ENCODE data around the gene S100A3.
"Not testable (repeated sequence)": the region's sequence is repeated elsewhere in the genome, so short reads cannot be mapped to it uniquely, and the experiment has no call there.

The S100A3 gene

GRCh38 chr1:153538315-153538821, 10.7 kb downstream of the S100A3 start:
- no peak overlapping the region for H3K4me3 ChIP-seq (ENCODE audit: low read depth, low read length)
- DNase-seq (ENCODE audit: low read depth) = no peak

GRCh38 chr1:153537376-153537730, 11.7 kb downstream of the S100A3 start:
- no peak overlapping the region for H3K4me3 ChIP-seq (ENCODE audit: low read depth, low read length)
- DNase-seq (ENCODE audit: low read depth) = no peak

DNA sequence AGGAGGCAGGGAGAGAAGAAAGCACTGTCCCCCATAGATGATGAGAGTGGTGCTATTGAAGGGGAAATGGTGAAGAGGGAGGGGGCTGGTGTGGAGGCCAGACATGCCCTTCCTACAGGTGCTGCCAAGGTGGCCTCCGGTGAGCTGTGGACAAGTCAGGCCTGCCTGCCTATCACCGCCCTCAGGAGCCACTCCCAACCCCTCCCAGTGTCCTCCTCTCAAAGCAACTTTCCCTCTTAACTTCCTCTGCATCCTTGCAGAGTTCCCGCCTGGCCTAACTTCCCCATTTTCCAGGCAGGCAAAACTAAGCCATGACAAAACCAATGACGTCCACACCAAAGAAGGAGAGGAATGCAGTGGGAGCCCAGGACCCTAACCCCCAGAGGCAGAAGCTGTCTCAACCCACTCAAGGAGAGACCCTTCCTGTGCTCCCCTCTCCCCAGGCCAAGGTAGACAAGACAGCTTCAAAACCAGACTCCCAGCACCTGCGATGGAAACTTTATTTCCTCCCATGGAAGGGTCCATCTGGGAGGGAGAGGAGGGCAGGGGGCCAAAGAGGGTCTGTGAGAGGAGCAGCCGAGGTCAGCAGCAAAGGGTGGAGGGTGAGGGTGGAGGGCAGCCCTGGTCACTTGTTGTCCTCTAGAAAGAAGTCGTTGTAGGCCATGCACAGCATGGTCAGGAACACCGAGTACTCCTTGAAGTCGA, 12.2 kb downstream of the S100A3 start:
- peak overlapping the region; percentile 74 for H3K4me3 ChIP-seq (ENCODE audit: low read depth, low read length)

GRCh38 chr1:153536012-153536670, 12.9 kb downstream of the S100A3 start:
- peak; percentile 50 for DNase-seq (ENCODE audit: low read depth)
- peak overlapping the region; percentile 74 for H3K4me3 ChIP-seq (ENCODE audit: low read depth, low read length)

More for the DNA sequence above, 12.2 kb downstream of the S100A3 start:
- DNase-seq (ENCODE audit: low read depth) = no peak

- peak within 1 kb of the TSS; percentile 74 for H3K4me3 ChIP-seq (ENCODE audit: low read depth, low read length)
- DNase-seq (ENCODE audit: low read depth) = no peak
These were observed 13.6 kb downstream of the S100A3 start, which contains the start of gene S100A6 for GRCh38 chr1:153535242-153536011. S100A6 (minus strand) TSS chr1:153535991; CDS start chr1:153535339, 652 bp downstream.

DNA sequence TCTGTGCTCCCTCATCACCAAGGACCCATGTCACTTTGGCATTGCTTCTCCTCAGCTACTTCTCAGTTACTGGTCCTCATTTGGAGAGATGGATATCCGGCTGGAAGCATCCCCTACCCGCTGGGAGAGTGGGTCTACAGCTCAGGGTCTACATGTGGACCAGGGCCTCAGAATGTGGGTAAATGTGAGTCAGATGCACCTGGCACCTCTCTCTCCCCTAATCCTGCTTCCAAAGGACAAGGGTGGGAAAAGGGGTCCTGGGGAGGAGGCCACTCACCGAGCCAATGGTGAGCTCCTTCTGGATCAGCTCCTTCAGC, 14.2 kb downstream of the S100A3 start:
- no peak for DNase-seq (ENCODE audit: low read depth)
- H3K4me3 ChIP-seq (ENCODE audit: low read depth, low read length) = peak overlapping the region; percentile 74

DNA sequence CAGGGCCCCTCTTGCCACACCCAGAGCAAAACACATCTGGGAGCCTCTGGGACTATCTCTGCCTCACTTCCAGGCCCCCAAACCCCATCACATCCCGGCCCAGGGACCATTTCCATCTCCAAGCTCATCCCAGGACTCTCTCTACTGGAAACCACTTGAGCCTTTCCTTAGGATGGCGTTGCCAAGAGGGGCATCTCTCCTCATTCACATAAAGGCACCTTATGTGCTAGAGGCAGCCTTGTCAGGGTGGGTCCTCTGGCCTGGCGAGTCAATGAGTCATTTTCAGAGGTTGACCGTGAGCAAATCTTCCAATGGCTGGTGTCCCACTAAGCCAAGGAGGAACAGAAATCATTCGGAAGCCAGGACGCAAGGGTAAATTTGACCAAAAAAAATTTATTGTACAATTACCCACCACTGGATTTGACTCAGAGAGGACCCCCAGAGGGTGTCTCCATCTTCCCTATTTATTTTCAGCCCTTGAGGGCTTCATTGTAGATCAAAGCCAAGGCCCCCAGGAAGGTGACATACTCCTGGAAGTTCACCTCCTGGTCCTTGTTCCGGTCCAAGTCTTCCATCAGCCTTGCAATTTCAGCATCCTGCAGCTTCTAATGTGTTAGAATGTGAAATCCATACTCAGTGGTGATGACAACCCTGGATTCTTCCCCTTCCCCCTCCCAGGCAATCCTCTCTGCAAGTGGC, 14.7 kb downstream of the S100A3 start:
- DNase-seq (ENCODE audit: low read depth) = no peak

DNA sequence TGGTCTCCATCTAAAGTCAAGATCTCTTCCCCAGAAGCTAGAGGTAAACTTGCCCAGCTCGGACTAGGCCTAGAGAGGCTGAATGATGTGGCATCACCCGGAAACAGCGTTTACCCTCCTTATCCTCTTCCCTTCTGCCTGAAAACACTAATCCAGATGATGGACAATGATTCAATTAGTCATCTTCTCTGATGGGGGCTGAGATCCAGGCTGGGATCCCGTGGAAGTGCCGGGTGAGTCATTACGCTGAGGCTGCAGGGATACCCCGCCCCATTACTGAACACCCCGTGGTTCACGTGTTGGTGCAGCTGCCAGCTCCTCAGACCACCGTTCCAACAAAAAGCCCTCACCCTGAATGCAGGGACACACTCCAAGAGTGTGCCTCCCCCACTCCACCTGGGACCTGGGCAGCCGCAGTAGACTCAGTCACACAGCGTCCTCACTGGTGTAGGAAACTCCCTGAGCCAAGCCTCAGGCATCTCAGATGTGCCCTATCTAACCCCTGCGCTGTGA, 15.3 kb downstream of the S100A3 start:
- peak overlapping the region; percentile 74 for H3K4me3 ChIP-seq (ENCODE audit: low read depth, low read length)
- peak; percentile 84 for DNase-seq (ENCODE audit: low read depth)

More for the DNA sequence above, 14.7 kb downstream of the S100A3 start:
- H3K4me3 ChIP-seq (ENCODE audit: low read depth, low read length) = peak overlapping the region; percentile 74

GRCh38 chr1:153532769-153533599, 16.1 kb downstream of the S100A3 start:
- DNase-seq (ENCODE audit: low read depth) = peak; percentile 56
- peak overlapping the region; percentile 74 for H3K4me3 ChIP-seq (ENCODE audit: low read depth, low read length)

DNA sequence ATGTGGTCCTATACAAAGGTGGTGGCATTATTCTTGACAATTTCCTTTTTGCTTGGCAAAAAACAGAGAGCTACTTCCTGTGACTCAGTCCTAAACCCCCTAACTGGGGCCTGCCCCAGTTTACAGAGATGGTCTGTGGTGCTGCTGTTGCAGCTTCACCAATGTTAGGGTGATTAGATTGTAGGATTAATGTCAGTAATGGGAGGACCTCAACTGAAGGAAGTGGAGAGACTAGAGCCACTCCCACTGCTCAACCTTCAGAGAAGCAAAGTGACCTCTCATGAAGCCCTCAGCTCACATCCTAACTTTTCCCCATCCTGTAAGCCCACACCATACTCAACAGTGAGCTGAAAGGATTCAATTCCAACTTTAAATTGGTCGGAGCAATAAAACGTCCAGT, 16.9 kb downstream of the S100A3 start:
- DNase-seq (ENCODE audit: low read depth) = no peak
- H3K4me3 ChIP-seq (ENCODE audit: low read depth, low read length) = no peak overlapping the region

DNA sequence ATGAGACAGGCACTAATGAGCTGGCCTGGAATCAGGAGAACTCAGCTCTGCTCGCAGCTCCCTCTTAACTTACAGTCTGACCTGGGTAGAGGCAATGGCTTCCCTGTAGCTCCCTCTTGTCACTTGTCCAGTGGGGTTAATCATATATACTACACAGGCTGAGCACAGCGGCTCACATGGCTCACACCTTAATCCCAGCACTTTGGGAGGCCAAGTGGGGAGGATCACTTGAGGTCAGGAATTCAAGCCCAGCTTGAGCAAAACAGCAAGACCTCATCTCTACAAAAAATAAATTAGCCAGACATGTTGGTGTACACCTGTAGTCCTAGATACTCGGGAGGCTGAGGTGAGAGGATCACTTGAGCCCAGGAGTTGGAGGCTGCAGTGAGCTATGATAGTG, 17.4 kb downstream of the S100A3 start:
- DNase-seq (ENCODE audit: low read depth) = no peak

GRCh38 chr1:153527683-153528040, 21.4 kb downstream of the S100A3 start:
- no peak overlapping the region for H3K4me3 ChIP-seq (ENCODE audit: low read depth, low read length)
- DNase-seq (ENCODE audit: low read depth) = no peak

More for the DNA sequence above, 17.4 kb downstream of the S100A3 start:
- no peak overlapping the region for H3K4me3 ChIP-seq (ENCODE audit: low read depth, low read length)

GRCh38 chr1:153527023-153527682, 21.9 kb downstream of the S100A3 start:
- DNase-seq (ENCODE audit: low read depth) = no peak
- no peak overlapping the region for H3K4me3 ChIP-seq (ENCODE audit: low read depth, low read length)

GRCh38 chr1:153526132-153526543, 22.9 kb downstream of the S100A3 start:
- no peak for DNase-seq (ENCODE audit: low read depth)
- no peak overlapping the region for H3K4me3 ChIP-seq (ENCODE audit: low read depth, low read length)

GRCh38 chr1:153525088-153525728, 23.9 kb downstream of the S100A3 start:
- DNase-seq (ENCODE audit: low read depth) = no peak
- no peak overlapping the region for H3K4me3 ChIP-seq (ENCODE audit: low read depth, low read length)

DNA sequence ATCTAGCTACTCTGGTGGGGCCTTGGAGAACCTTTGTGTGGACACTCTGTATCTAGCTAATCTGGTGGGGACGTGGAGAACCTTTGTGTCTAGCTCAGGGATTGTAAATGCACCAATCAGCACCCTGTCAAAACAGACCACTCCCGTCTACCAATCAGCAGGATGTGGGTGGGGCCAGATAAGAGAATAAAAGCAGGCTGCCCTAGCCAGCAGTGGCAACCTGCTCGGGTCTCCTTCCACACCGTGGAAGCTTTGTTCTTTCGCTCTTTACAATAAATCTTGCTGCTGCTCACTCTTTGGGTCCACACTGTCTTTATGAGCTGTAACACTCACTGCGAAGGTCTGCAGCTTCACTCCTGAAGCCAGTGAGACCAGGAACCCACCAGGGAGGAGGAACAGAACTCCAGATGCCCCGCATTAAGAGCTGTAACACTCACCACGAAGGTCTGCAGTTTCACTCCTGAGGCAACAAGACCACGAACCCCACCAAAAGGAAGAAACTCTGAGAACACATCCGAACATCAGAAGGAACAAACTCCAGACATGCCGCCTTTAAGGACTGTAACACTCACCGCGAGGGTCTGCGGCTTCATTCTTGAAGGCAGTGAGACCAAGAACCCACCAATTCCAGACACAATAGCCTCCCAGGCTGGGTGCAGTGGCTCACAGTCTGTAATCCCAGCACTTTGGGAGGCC, 26.6 kb downstream of the S100A3 start:
- not testable (repeated sequence) for DNase-seq (ENCODE audit: low read depth); H3K4me3 ChIP-seq (ENCODE audit: low read depth, low read length)

GRCh38 chr1:153521808-153522207, 27.2 kb downstream of the S100A3 start:
- not testable (repeated sequence) for H3K4me3 ChIP-seq (ENCODE audit: low read depth, low read length); DNase-seq (ENCODE audit: low read depth)
